Measurements from ENCODE around the gene PDE4D. TPM values are rescaled to one million over a fixed set of nuclear protein-coding genes. Genes with fewer than 3 reads are reported as not detected.

Gene PDE4D
- total RNA-seq (2022; extraction: Qiagen RNA extraction): 38.9 to 53.7 TPM (median 51.9 TPM) in 5 replicates

DNA sequence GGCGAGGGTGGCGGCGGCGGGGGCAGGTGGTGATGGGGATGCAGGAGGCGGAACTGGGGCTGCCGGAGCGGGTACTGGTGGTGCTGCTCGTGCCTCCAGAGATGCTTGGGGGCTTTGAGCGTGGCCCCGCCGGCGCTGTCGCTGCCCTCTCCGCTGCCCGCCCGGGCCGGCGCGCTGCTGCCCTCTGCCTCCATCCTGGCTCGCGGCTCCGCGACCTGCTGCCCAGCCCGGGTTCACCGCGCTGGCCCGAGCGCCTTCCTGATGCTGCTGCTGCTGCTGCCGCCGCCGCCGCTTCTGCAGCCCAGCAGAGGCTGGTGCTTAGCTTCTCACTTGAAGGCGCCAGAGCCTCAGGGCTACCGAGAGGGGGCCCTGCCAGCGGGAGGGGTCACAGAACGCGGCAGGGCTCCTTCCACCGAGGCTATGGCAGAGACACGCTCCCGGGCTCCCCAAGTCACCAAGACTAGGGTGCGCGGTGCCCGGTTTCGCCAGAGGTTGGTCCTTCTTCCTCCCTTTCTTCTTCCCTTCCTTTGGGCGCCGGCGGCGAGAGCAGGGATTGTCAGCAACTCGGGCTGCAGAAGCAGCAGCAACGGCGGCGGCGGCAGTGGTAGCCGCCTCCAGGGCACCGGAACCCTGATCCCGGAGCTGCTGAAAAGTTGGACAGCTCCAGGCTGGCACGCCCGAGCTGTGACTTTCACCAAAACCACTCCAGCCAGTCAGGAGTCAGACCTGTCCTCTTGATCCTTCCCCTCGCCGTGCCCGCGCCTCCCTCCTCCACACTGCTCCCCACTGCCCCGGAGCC, at the start of gene PDE4D:
Gene PDE4D (minus strand): TSS at position 298 of the 799 bp plus-strand sequence.

Measured in A549 treated with AZD2906 at 1 μM for 4 hours (cell line).